Left renal pelvis (tissue), 4 donors: Measurements from ENCODE around the gene IFI35. TPM values are rescaled to one million over a fixed set of nuclear protein-coding genes. Genes with fewer than 3 reads are reported as not detected.

ENCODE experiments used
- DNase-seq, 4 donors: peaks; one replicate each; pipeline ENCODE4 v3.0.0-alpha.2; 2013; ENCODE audit warnings: low read depth in 4 of 4, low spot score in 3 of 4
- polyA plus RNA-seq, 4 donors: library from polyadenylated mRNA; unstranded; fragments of 120-200 nt; gene quantifications; one replicate each; pipeline ENCODE4 v1.2.1, GENCODE V29; 2013; ENCODE audit not compliant: insufficient read length in 4 of 4

The IFI35 gene
- polyA plus RNA-seq, 4 donors, result 9.1 to 12.9 (median 11.1) TPM

DNA sequence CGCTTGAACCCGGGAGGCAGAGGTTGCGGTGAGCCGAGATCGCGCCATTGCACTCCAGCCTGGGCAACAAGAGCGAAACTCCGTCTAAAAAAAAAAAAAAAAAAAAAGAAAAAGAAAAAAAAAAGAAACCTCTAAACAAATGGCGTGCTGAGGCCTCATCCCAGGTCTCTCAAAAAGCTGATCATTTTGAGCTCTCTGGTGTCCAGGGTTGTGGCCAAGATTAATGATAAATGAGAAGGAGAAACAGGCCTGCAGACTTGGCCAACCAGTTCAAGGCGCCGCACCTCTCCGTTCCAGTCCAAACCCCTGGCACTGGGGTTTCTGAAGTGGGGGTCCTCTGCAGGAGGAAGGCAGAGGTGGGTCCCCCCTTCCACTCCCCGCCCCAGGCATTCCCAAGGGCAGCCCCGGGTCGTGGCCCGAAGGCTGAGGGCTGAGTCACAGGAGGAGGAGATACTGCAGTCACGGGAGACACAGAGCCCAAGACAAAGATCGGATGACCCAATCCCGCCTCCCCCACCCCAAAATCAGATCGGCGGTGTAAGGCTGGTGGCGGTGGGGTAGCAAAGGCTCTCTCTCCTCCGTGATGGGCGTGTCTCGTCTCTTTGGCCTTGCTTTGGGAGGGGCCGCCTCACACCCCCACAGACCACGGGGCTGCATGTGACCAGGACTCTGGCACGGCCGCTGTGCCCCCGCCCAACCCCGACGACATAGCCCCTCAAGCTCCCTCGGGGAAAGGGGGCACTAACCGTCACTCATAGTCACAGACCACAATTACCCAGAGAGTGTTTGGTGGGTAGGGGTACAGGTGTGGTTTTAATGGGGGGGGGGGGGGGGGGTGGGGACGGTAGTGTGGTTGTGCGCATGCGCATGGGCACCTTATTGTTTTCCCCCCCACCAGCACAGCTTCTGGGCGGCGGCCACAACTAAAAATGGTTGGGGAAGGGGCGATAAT is 14.5 kb downstream of the IFI35 start:
- DNase-seq, result no peak

DNA sequence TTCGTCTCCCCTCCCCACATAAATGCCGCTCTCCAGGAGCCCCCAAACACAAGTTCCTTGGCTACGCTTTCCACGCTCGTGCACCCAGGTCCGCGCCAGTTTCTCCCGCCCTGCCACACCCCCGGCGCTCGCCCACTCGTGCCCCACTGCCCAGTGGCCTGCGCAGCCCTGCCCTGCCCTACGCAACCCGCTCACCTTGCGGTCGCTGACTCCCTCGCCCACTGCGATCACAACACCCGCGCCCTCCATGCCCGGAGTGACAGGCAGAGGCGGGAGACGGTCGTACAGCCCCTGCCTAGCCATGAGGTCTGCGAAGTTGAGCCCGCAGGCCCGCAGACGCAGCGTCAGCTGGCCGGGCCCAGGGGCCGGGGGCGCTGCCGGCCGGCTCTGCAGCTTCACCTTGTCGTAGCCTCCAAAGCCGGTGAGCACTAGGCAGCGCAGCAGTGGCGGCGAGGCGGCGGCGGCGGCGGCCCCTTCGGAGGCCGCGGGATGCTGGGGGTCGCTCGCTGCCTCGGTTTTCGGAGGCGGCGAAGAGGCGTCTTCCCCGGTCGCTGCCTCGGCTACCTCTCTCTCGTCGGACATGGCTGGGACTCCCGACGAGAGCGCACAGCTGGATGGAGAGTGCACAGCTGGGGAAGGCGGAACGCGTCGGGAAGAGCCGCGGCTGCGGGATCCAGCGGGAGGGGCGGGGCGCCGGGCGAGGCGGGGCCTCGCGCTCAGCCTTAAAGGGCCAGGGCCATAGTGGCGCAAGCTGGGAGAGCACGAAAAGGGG is 15.3 kb downstream of the IFI35 start, which contains the start of gene VAT1:
Gene VAT1 (minus strand): TSS at position 645 of the 772 bp plus-strand sequence. CDS start 63 bp downstream, at position 582.
- peak in 1 of 4 donors; percentile 71 for DNase-seq

DNA sequence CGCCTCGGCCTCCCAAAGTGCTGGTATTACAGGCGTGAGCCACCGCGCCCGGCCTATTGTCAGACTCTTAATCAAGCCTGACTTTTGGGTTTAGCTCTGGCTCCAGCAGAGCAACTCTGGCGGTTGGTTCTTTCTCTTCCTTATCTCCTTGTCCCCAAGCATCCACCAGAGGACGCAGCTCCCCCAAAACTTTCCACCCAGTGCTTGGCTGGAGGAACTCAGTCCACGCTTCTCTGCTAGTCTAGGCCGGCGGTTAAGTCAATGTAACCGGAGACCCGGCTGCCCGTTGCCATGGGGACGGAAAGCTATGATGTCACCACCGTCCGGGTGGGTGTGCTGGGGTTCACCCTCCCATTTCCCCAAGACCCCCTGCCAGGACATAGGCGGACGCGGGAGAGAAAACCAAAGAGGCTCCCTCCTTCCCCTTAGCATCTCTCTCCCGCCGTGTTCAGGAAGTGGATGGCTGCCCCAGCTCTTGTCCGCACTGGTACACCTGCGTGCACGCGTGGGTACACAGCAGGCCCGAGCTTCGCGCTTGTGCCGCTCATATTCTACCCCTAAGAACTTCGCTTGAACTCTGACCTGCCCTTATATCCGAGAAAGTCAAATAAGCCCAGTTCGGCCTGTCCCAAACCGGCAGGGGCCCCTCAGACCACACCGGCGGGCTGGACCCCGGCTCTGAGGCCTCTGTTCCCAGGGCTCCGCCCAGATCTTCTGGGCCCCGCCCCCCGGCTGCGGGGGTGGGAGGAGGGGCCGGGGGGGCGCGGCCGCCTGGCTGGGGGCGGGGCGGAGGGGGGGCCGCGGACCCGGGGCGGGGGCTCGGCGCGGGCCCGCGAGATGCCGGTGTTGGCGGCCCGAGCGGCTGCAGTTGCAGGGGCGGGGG is 18.1 kb downstream of the IFI35 start, which contains the start of gene RND2:
Gene RND2 (plus strand): TSS at position 825 of the 883 bp plus-strand sequence. CDS start 117 bp downstream, outside the sequence.
- peak; percentile 77 to 94 (median 87) for DNase-seq

DNA sequence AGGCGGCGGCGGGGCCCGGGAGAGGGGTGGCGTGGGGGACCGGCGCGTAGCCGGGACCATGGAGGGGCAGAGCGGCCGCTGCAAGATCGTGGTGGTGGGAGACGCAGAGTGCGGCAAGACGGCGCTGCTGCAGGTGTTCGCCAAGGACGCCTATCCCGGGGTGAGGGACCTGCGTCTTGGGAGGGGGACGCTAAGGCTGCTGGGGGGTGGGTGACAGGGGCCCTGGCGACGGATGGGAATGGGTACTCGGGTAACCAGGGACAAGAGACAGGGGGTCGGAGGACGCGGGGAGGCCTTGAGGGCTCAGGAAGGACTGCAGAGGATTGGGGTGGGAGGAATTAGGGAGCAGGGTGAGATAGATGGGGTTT is 18.7 kb downstream of the IFI35 start:
- no peak for DNase-seq

DNA sequence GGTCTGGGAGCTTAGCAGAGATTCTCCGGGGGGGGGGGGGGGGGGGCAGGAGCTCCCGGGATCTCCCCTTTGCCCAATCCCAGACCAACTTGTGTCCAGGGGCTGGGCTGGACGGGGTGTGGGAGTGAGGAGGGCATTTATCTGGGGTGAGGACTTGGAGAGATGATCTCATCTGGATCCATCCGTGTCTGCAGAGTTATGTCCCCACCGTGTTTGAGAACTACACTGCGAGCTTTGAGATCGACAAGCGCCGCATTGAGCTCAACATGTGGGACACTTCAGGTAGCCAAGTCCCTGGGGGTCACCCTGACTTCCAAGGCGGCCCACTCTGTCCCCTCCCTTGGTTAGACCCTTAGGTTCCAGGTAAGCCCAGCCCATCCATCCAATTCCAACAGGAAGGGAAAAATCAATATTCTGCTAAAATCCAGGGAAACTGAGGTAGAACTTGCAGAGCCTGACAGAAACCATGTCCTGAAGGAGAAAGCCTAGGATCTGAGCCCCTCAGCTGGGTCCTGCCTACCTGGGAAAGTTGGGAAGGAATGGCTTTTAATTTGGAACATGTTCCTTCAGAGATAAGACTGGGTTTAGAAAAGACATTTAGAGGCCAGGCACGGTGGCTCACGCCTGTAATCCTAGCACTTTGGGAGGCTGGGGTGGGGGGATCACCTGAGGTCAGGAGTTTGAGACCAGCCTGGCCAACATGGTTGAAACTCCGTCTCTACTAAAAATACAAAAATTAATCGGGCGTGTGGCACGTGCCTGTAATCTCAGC is 19.4 kb downstream of the IFI35 start:
- no peak for DNase-seq

DNA sequence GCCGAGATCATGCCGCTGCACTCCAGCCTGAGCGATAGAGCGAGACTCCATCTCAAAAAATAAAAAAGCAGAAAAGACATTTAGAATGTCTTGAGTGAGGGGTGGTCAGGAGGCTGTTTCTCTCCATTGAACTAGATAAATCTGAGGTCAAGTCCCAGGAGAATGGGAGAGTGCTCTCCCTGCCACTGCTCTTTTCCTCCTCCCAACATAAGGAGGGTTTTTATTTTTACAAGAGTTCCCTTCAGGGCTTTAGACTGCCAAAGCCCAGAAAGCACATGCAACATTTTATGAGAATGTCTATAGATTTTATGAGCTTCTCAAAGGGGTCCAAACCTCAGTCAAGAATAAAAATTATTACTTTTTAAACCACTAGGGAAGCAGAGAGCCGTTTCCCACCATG is 20.0 kb downstream of the IFI35 start:
- DNase-seq, result no peak

DNA sequence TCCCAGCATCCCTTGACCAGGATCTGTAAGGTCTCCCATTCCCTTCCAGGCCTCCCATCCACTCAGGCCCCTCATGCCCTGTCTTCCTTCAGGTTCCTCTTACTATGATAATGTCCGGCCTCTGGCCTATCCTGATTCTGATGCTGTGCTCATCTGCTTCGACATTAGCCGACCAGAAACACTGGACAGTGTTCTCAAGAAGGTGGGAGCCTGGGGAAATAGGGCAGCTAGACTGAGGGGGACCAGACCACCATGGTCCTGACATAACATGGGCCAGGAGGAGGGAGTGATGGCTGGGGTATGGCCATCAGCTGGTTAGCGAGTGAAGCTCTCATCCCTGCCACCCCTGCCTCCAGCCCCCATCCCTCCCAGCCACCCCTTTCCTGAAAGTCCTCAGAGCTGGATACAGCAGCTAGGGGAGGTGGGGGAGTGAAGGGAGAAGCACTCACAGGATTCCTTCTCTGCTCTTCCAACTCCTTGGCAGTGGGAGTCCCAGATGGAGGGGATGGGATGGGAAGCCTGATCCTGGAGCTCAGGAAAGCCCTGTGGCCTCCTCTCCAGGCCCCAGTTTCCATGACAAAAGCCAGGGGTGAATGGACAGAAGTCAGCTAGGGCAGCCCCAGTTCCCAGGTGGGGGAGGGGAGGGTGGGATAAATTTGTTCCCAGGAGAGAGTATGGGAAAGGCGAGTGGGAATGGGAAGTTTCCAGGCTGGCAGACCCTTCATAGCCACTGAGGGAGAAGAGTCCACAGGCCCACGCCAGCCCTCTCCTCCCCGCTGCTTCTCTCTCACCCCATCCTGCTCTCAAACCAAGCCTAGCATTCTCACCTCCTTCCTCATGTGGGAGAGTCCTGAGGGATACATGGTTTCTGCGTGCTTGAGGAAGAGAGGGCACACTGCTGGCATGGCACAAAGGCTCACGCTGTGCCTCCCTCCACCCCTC is 20.8 kb downstream of the IFI35 start:
- no peak for DNase-seq

DNA sequence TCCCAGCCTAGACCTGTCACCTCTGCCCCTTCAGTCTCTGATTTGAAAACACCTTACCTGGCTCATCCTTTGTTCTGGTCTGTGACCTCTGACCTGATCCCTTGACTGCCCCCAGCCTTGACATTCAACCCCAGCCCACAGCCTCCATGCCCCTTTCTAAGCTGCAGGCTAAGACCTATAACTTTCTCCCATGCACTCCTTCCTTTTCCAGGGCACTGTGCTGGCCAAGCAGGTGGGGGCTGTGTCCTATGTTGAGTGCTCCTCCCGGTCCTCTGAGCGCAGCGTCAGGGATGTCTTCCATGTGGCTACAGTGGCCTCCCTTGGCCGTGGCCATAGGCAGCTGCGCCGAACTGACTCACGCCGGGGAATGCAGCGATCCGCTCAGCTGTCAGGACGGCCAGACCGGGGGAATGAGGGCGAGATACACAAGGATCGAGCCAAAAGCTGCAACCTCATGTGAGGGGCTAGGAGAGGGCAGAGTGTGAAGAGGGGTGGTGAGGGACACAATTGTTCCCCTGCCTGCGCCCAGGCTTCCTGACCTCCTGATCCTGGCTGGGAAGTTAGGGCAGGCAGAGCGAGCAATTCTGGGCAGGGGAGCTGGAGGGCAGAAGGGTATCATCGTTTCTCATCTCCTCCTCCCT is 21.8 kb downstream of the IFI35 start:
- no peak for DNase-seq

DNA sequence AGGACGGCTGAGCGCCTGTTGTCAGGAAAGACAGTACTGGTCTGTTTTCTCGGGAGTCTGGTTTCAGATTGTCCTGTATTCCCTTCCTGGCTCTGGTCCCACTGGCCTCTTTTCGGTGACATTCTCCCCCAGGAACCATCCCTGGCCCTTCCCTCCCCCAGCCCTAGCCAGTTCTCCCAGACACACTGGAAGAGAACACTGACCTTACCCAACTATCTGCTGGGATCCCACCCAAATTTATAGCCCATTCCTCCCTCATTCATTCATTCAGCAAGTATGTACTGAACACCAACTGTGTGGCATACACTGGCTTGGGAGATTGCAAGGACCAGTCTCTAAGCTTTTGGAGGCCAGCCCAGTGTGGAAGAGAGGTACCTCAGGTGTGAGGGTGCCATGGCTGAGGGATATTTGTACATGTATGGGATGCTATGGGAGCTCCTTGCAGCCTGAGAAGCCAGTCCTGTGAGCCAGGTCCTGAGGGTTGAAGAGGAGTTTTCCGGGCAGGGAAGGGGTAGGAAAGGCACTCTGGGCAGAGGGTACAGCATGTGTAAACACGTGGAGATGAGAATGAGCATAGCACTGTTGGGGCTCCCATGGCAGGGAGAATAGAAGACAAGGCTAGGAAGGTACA is 23.7 kb downstream of the IFI35 start:
- DNase-seq, result no peak

DNA sequence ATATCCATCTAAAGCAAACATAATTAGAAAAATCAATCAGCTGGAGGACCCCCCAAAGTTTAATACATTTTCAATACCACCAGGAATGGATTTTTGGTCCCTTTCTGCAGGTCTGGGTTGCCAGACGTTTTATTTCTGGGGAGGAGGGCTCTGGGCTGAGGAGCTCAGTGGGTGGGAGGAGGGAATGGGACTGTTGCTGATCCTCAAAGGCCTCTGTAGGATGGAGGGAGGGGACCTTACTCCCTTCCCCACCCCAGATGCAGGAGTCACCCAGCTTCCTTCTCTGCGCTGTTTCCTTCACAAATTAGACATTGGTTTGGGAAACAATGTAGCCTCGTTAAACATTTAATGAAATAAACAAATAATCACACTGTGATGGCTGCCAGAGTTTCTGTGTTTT is 25.1 kb downstream of the IFI35 start:
- DNase-seq, result no peak

DNA sequence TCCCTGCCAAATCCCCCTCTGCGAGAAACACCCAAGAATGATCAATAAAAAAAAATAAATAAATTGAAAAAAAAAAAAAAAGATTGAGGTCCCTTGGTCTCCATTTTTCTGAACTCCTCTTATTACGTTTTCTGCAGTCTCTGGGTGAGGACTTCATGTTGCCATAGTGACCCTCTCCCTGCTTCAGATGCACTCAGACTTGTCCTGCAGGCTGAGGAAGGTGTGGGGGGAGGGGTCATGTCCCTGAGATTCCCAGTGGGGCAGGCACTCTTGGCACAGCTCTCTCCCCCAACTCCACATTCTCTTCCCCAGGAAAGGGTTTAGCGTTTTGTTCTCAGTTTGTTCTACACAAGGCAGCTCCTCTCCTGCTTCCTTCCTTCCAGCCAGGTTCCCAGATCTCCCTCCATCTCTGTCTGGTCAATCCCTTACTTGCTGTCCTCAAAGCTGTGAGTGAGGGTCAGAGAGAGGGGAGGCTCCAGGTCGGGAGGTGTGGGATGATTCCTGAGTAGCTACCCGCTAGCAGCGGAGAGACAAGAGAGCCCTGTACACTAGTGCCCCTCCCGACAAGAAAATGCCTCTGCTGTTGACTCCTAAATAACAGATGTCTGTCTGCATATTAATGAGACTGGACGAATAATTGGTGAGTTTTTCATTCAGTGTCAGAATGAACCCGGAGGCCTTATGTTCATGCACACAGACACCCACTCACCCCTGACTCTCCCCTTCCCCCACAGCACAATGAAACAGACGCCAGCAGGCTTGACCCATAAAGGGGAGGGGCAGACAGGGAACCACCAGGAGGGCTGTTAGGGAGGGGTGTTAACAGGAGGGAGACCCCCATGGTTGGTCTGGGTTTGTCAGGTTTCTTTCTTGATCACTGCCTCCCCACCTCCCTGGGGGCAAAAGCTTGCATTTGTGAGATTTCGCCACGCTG is 27.6 kb downstream of the IFI35 start:
- no peak for DNase-seq

DNA sequence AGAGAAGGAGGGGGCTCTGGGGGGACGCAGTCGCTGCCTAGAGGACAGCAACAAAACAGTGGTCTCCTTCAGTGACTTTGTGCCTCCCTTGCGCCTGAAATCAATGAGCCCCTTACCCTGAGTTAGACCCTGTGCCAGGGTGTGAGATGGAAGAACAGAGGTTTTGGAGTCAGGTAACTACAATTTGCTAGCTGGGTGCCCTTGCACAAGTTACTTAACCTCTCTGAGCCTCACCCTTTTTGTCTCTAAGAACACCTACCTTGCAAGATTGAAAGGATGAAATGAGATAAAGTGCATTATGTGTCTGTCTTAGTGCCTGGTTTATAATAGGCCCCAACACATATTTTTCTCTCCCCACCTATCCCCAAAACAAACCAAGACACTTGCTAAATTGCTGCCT is 28.3 kb downstream of the IFI35 start:
- DNase-seq, result no peak

DNA sequence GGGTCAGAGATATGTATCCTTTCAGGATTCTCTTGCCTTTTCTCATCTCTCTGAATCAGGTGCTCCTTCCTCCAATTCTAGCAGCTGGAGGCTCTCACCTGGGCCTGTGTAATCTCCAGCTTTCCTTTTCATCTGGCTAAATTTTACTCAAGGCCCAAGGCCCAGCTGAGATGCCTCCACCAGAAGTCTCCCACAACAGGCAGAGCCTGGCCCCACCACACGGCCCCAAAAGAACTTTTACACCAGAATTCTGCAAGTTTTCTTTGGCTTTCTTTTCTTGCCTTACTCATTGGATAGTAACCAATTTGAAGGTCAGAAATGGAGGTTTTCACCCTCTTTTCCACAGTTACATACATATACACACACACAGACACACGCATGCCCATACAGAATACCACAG is 33.1 kb downstream of the IFI35 start:
- DNase-seq, result no peak

DNA sequence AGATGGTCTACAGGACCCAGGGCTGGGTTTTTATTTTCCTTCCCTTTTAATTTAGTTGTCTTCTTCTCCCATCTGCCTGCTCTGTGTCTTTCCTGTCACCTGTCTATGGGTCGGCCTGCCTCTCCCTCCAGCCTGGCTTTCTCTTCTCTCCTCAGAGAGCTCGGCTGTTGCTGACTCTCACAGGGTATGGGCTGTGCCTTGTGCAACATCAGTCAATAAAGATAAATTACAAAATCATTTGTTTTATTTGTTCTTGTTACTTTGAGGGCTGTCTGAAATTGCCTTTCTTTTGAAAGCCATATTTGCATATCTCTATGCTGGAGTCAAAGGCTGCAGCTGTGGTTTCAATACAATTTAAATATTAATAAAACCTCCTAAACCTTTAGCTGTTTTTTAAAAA is 34.1 kb downstream of the IFI35 start:
- no peak for DNase-seq

DNA sequence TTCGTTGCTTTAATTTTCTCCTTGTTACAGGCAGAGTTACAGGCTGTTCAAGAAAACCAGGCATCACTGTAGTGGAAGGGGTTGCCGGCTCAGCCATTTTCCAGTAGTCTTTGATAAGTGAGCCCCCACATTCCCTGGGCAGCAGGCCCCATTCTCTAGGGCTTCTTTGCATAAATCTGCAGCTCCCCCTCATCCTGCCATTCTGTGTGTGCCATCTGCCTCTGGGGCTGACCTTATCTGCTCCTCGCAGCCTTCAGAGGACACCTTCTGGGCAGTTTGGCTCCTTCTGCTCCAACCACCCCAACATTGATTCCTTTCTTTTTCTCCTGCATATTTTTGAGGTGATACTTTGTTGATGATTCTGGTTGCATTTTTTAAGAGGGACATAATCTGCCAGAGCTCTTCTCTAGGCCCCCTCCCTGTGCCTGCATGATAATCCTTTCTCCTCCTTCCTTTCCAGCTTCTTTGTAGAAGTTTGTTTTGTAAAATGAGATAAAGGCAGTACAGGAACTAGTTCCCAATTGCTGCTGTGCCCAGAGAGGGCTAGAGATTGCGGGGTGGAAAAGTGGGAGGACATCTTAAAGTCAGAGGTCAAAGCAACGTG is 35.5 kb downstream of the IFI35 start:
- no peak for DNase-seq

DNA sequence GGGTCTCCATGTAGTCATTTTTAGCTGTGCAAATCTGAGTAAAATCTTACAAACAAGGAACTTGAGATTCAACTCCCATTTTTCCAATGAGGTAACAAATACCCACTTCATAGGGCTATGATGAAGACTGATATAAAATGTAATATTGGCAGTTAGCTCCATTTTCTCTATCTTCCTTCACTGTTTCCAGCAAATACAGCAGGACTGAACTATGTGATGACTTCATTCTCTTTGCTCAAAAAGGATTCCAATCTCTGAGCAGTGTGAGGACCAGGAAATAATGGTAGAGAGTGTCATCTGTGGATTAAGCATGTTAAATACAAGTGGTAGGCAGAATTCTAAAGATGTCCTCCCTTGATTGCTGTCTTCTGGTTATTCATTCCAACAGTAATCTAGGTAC is 36.7 kb downstream of the IFI35 start:
- no peak for DNase-seq
